Natural killer cell (primary cell): ENCODE results near the gene IFRD2. TPM values are rescaled to one million over a fixed set of nuclear protein-coding genes. Genes with fewer than 3 reads are reported as not detected.

Experiments
- ATAC-seq, 3 donors: fragments of 150-1000 bp in 2 of 3; fragments of 200-7000 bp in 1 of 3; cut with Tn5 transposase; 1 replicate in 1 of 3; 2 replicates in 2 of 3; pipeline ENCODE4 v1.10.0; 2021; ENCODE audit warnings: mild to moderate bottlenecking in 2 of 3, moderate library complexity in 2 of 3
- DNase-seq, 2 donors: peaks; one replicate each; pipeline versions ENCODE4 v3.0.0 to v3.0.0-alpha.2; 2013 to 2021; ENCODE audit warnings: mixed read lengths in 1 of 2
- H3K27ac ChIP-seq: one replicate; pipeline ENCODE4 v1.5.1; 2013; ENCODE audit warnings: mild to moderate bottlenecking, low read length
- H3K27me3 ChIP-seq: one replicate; pipeline ENCODE4 v1.6.1; 2013; ENCODE audit warnings: low read length; ENCODE audit not compliant: control insufficient read depth, insufficient read depth
- H3K36me3 ChIP-seq: one replicate; pipeline ENCODE4 v1.6.1; 2013; ENCODE audit warnings: low read length; ENCODE audit not compliant: control insufficient read depth, insufficient read depth
- H3K4me1 ChIP-seq: one replicate; pipeline ENCODE4 v1.6.1; 2013; ENCODE audit warnings: low read length; ENCODE audit not compliant: control insufficient read depth, insufficient read depth
- H3K4me3 ChIP-seq: one replicate; pipeline ENCODE4 v1.5.1; 2013; ENCODE audit warnings: low read length
- H3K9me3 ChIP-seq: one replicate; pipeline ENCODE4 v1.6.1; 2013; ENCODE audit warnings: low read length; ENCODE audit not compliant: control insufficient read depth, insufficient read depth
- H3K27ac Mint-ChIP-seq, 2 donors: one replicate each; pipeline ENCODE4 v1.8.0; 2022; ENCODE audit warnings: mild to moderate bottlenecking in 2 of 2, mixed read lengths in 2 of 2, moderate library complexity in 1 of 2
- H3K27me3 Mint-ChIP-seq, 2 donors: one replicate each; pipeline ENCODE4 v1.8.0; 2022; ENCODE audit warnings: low read depth in 2 of 2, mixed read lengths in 2 of 2
- H3K36me3 Mint-ChIP-seq: one replicate; pipeline ENCODE4 v1.8.0; 2022; ENCODE audit warnings: mixed read lengths
- H3K4me1 Mint-ChIP-seq, 2 donors: one replicate each; pipeline ENCODE4 v1.8.0; 2022; ENCODE audit warnings: mixed read lengths in 2 of 2
- H3K4me3 Mint-ChIP-seq: one replicate; pipeline ENCODE4 v1.8.0; 2022; ENCODE audit warnings: mild to moderate bottlenecking, moderate library complexity, mixed read lengths
- H3K9me3 Mint-ChIP-seq, 2 donors: one replicate each; pipeline ENCODE4 v1.8.0; 2022; ENCODE audit warnings: mixed read lengths in 2 of 2
- WGBS: methylation state at CpG from one replicate; pipeline ENCODE4 v1.1.7; 2013; ENCODE audit warnings: missing lambda C conversion rate; ENCODE audit not compliant: insufficient coverage; 5-methylcytosine and 5-hydroxymethylcytosine counted together
- intact Hi-C: fragments of 100-400 bp; cut with micrococcal nuclease; formaldehyde crosslinking; loops from one replicate; pipeline ENCODE4 v1.14.2; 2022
- total RNA-seq, 4 donors: library from RNA; stranded (reverse); fragments of 120-200 nt in 1 of 4; gene quantifications; one replicate each; pipeline versions ENCODE4 v1.2.3 to v1.2.4, GENCODE V29; 2013 to 2022
- TF ChIP-seq, protein P1 (sequence below): fragments of 200-600 bp; IDR thresholded peaks from one replicate; pipeline ENCODE4 v1.8.0; 2022; ENCODE audit warnings: antibody characterized with exemption

The IFRD2 gene
- total RNA-seq, 3 donors from 2014 or later (not counting 1 experiment from before 2014, with no cell fraction given): 27.8 to 39.1 (median 32.1) TPM

- ATAC-seq (no peak), DNase-seq (no peak)
- no peaks in the 10 kb centered on the region for H3K27me3 Mint-ChIP-seq
- Histone ChIP-seq H3K4me1 (peaks cover 61% of the 10 kb centered on the region), H3K27me3 (no peaks in the 10 kb centered on the region), H3K27ac (peak overlapping the region; percentile 91), H3K9me3 (no peaks in the 10 kb centered on the region), H3K4me3 (peak overlapping the region; percentile 66), H3K36me3 (peaks cover 8% of the 10 kb centered on the region)
- H3K27ac Mint-ChIP-seq: no peak overlapping the region
- peak overlapping the region; percentile 31 for H3K4me3 Mint-ChIP-seq
- WGBS: 64% methylated on average over 14 of the region's 14 CpGs
- intact Hi-C loops: no loop called here
- TF ChIP-seq, protein P1, sequence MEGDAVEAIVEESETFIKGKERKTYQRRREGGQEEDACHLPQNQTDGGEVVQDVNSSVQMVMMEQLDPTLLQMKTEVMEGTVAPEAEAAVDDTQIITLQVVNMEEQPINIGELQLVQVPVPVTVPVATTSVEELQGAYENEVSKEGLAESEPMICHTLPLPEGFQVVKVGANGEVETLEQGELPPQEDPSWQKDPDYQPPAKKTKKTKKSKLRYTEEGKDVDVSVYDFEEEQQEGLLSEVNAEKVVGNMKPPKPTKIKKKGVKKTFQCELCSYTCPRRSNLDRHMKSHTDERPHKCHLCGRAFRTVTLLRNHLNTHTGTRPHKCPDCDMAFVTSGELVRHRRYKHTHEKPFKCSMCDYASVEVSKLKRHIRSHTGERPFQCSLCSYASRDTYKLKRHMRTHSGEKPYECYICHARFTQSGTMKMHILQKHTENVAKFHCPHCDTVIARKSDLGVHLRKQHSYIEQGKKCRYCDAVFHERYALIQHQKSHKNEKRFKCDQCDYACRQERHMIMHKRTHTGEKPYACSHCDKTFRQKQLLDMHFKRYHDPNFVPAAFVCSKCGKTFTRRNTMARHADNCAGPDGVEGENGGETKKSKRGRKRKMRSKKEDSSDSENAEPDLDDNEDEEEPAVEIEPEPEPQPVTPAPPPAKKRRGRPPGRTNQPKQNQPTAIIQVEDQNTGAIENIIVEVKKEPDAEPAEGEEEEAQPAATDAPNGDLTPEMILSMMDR: peak; percentile 0
- peaks cover 12 to 45% of the 10 kb centered on the region in 2 donors for H3K4me1 Mint-ChIP-seq
- no peaks in the 10 kb centered on the region for H3K36me3 Mint-ChIP-seq
- no peaks in the 10 kb centered on the region for H3K9me3 Mint-ChIP-seq
Measured at GRCh38 chr3:50322115-50322385, 29.8 kb upstream of the IFRD2 start.

DNA sequence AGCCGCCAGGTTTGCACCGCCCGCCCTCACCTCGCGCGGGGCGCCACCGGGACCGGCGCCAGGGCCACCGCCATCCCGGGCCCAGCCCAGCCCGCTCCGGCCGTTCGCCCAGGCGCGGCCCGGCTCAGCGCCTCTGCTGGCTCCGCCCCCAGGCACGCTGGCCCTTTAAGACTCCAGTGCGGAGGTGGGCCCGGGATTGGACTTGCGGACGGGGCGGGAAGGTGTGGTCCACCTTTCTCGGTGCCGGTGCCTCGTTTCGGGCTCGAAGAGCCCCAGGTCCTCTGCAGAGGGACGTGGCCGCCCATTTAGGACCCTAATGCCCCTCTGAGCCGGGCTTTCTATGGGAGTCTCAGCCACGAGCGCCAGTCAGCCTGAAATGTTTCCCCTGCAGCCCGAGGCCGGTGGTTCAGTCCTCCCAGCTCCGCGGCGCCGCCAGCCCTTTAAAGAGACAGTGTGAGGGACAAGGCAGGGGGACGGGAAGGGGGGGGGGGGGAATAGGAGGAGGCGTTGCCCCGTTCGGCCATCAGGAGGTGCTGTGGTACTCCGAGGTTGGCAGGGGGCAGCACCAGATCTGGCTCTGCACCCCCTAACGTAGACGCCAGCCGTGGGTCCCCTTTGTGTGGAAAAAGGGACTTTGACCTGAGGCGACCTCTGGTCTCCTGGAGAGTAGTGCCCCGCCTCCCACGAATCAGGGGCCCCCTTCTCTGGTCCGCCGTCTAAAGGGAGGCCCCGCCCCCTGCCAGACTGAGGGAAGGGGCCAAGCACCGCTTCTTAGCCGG lies 29.3 kb upstream of the IFRD2 start:
- H3K9me3 ChIP-seq: no peaks in the 10 kb centered on the region
- DNase-seq (peak; percentile 81 to 88), ATAC-seq (peak; percentile 78 to 87 (median 83))
- peak overlapping the region; percentile 85 for H3K4me3 Mint-ChIP-seq
- H3K36me3 Mint-ChIP-seq: no peaks in the 10 kb centered on the region
- no peaks in the 10 kb centered on the region for H3K9me3 Mint-ChIP-seq
- WGBS: 1% methylated on average over 58 of the region's 59 CpGs
- no peaks in the 10 kb centered on the region for H3K27me3 Mint-ChIP-seq
- peak overlapping the region; percentile 66 for H3K4me3 ChIP-seq
- intact Hi-C loops: loop anchor here (2.0 kb wide), 1 partner anchor 15 kb away; no protein-coding TSS in a partner anchor
- H3K27ac ChIP-seq: peak overlapping the region; percentile 91
- H3K4me1 ChIP-seq: peaks cover 61% of the 10 kb centered on the region
- peaks cover 17 to 47% of the 10 kb centered on the region in 2 donors for H3K4me1 Mint-ChIP-seq
- H3K36me3 ChIP-seq: peaks cover 8% of the 10 kb centered on the region
- TF ChIP-seq, protein P1: peak; percentile 46
- peak overlapping the region; percentile 74 to 87 for H3K27ac Mint-ChIP-seq
- no peaks in the 10 kb centered on the region for H3K27me3 ChIP-seq

GRCh38 chr3:50320853-50321335 lies 28.7 kb upstream of the IFRD2 start:
- H3K27ac Mint-ChIP-seq: peak overlapping the region; percentile 74 to 87
- Histone ChIP-seq H3K9me3 (no peaks in the 10 kb centered on the region), H3K27ac (peak overlapping the region; percentile 21), H3K4me3 (peak overlapping the region; percentile 66), H3K36me3 (peaks cover 6% of the 10 kb centered on the region), H3K27me3 (no peaks in the 10 kb centered on the region), H3K4me1 (peaks cover 68% of the 10 kb centered on the region)
- no peaks in the 10 kb centered on the region for H3K9me3 Mint-ChIP-seq
- ATAC-seq (peak; percentile 40 to 60 (median 56)), DNase-seq (peak in 1 of 2 donors; percentile 77)
- intact Hi-C loops: loop anchor here (2.0 kb wide), 1 partner anchor 16 kb away; no protein-coding TSS in a partner anchor
- H3K4me1 Mint-ChIP-seq: peaks cover 22 to 52% of the 10 kb centered on the region in 2 donors
- H3K27me3 Mint-ChIP-seq: no peaks in the 10 kb centered on the region
- H3K36me3 Mint-ChIP-seq: no peaks in the 10 kb centered on the region
- H3K4me3 Mint-ChIP-seq: peak overlapping the region; percentile 93
- WGBS: under 1% methylated on average over 45 of the region's 45 CpGs
- TF ChIP-seq, protein P1: no peak
